GM21576 (cell line): ENCODE results near the gene ARMH3.

Experiments used
- ATAC-seq: cut with Tn5 transposase; IDR thresholded peaks from one replicate; pipeline ENCODE4 v1.9.1; 2021; ENCODE audit warnings: mild to moderate bottlenecking, moderate library complexity; ENCODE audit not compliant: unreplicated experiment

Gene ARMH3

GRCh38 chr10:101816376-101816775, 239.6 kb downstream of the ARMH3 start:
- ATAC-seq, result no peak

DNA sequence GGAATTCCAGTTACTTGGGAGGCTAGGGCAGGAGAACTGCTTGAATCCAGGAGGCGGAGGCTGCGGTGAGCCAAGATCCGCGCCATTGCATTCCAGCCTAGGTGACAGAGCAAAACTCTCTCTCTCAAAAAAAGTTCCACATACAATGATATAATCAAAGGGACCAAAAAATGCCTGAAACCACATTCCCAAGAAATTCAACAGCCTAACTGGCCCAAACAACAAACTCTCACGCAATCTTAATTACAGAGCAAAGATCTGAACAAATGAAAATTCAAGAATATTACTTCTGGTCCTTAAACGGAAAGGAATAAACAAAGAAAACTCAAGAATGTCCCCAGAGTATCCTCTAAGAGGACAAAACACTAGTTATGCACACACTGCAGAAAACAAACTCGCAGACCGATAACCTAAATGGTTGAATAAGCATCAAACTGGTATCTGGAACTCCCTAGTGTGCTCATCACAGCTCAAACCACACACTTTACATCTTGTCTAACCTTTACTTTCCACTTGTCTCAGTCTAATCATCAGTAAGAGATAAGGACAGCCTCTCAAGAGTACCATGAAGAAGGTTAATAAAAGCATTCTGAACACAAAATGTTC, 241.4 kb downstream of the ARMH3 start:
- ATAC-seq, result no peak

DNA sequence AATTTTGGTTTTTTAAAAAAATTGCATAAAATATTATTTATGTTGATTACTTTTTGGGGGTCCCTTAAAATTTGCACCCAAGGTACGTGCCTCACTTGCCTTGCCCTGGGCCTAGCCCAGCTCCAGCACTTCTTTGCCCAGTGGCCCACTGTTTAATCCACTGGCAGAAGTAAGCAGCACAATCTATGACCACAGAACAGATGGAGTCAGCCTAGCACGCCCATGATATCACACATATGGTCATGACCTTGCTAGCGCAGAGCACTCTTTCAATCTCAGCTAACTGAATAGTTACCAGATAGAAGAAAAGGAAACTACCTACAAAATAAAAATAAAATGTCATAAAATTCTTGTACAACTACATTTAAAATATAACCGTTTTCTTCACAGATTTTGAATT, 243.4 kb downstream of the ARMH3 start:
- no peak for ATAC-seq

DNA sequence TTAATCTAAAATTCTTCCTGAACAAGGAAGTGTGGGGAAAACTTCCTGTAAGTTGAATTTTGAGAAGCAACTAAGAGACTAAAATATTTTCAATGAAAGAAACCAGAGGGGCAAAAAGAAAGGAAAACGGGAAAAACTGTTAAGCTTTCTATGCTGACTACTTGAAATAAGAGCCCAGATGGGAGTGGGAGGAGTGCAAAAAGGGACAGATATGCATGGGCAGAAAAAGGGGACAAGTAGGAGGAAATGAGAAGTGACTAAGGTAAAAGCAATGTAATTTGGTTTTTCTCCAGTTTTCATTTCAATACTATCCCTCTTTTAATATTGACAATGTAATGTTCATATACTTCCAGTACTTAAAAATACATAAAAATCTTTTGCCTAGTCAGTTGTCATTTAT, 248.8 kb downstream of the ARMH3 start:
- no peak for ATAC-seq

DNA sequence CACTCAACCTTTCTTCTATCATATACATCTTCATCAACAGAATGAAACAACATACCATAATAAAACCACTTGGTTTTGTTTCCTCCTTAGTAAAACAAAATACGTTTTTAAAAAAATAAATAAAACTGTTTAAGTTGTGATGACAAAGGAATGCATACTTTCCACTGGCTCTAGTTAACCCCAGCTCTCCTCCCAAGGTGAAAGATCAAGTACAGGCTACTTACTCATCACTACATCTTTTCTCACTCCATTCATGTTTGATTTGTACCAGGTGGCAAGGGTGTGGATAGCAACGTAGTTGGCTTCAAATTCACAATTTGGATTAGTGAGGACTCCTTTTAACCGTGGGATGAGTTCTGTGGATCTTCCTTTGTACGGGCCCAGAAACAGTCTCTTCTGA, 252.5 kb downstream of the ARMH3 start:
- no peak for ATAC-seq

DNA sequence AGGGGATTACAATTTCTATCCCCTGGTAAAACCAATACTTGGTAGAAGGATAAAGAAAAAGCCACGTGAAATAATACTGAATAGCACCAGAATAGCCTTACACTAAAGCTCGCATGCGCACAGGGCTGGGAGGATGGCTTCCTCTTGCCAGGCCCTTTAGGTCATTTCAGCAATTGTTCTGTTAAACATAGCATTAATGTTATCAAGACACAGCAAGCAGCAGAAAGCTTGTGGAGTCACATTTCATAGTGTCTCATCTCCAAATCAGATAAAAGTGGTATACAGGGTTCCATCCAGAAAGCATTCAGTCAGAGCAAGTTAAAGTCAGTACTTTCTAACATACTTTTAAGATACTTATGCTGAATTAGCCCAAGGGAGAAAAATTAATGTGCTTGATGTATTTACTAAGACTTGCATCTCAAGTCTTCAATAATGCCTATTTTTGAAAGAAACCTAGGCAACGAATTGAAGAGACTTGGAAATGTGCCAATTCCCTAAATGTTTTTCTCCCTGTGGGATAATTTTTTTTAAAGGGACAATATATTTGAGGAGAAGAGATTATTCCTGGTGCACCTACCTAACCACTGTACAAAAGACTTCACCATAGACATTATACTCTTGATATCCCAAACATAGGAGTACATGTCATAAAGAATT, 258.4 kb downstream of the ARMH3 start:
- ATAC-seq, result no peak
